Kidney (tissue), 14 donors: ENCODE results near the gene DNAJB6. TPM values are rescaled to one million over a fixed set of nuclear protein-coding genes. Genes with fewer than 3 reads are reported as not detected.

ENCODE experiments used
- DNase-seq, 5 donors: peaks; one replicate each; pipeline ENCODE4 v3.0.0-alpha.2; 2013 to 2020
- FAIRE-seq: peaks from 2 replicates; lab custom pipeline; 2012; peaks lifted over from hg19 to GRCh38; lab: Jason Lieb, UNC
- H3K27ac ChIP-seq, 2 donors: one replicate each; pipeline ENCODE4 v1.7.0; 2013; ENCODE audit warnings: low read depth in 2 of 2, low read length in 2 of 2, inconsistent platforms in 1 of 2
- H3K27me3 ChIP-seq: one replicate; pipeline ENCODE4 v1.7.1; 2013; ENCODE audit warnings: low read length, inconsistent platforms; ENCODE audit not compliant: control insufficient read depth, insufficient read depth
- H3K36me3 ChIP-seq, 3 donors: one replicate each; pipeline versions ENCODE4 v1.7.0 to v1.7.1; 2013; ENCODE audit warnings: low read length in 3 of 3, control low read depth in 1 of 3, inconsistent platforms in 1 of 3; ENCODE audit not compliant: insufficient read depth in 3 of 3, control insufficient read depth in 2 of 3
- H3K4me1 ChIP-seq, 3 donors: one replicate each; pipeline versions ENCODE4 v1.7.0 to v1.7.1; 2013; ENCODE audit warnings: low read length in 3 of 3, inconsistent platforms in 1 of 3, low read depth in 1 of 3; ENCODE audit not compliant: control insufficient read depth in 2 of 3, insufficient read depth in 2 of 3
- H3K4me3 ChIP-seq, 3 donors: one replicate each; pipeline versions ENCODE4 v1.7.0 to v1.8.1; 2013; ENCODE audit warnings: low read length in 3 of 3, control low read depth in 1 of 3, inconsistent platforms in 1 of 3
- H3K9ac ChIP-seq, 3 donors: one replicate each; pipeline versions ENCODE4 v1.7.0 to v1.7.1; 2013; ENCODE audit warnings: low read length in 3 of 3, control low read depth in 1 of 3, inconsistent platforms in 1 of 3
- H3K9me3 ChIP-seq, 3 donors: one replicate each; pipeline versions ENCODE4 v1.7.0 to v1.7.1; 2013; ENCODE audit warnings: low read length in 3 of 3, control low read depth in 1 of 3, inconsistent platforms in 1 of 3; ENCODE audit not compliant: control insufficient read depth in 2 of 3, insufficient read depth in 1 of 3
- CTCF ChIP-seq: IDR thresholded peaks from 3 replicates; pipeline ENCODE4 v1.5.1; 2012; ENCODE audit warnings: mild to moderate bottlenecking, moderate library complexity, borderline replicate concordance; ENCODE audit not compliant: insufficient read depth; ENCODE audit errors: extremely low read depth
- intact Hi-C: fragments of 100-400 bp; cut with DNase I; formaldehyde crosslinking; loops from one replicate; pipeline ENCODE4 v1.11.1; 2022
- polyA plus RNA-seq: library from polyadenylated mRNA; stranded (reverse); fragments of 350-450 nt; fragmentation: Illumina TruSeq; extraction: RNeasy Lipid Tissue Mini Kit (QIAGEN cat#74804); gene quantifications from one replicate; pipeline ENCODE4 v1.2.3, GENCODE V29; 2014; ENCODE audit warnings: low read depth, low replicate concordance; ENCODE audit not compliant: insufficient read depth
- total RNA-seq: library from RNA; stranded (reverse); fragmentation: NEBNext Ultra II Directional; extraction: Animal tissue kit (Norgen Biotek cat#: 25700); gene quantifications from one replicate; pipeline ENCODE4 v1.2.1, GENCODE V29; 2021
- donor health status: control.
- donor health status: control.
- donor health status: control.
- donor health status: control.
- donor health status: control.
- donor health status: DM: yes; HTN: yes; CAD: no.
- donor health status: Normal renal cell carcinoma (clear cell type).

DNAJB6 gene
- total and polyA plus RNA-seq, 2 donors from 2014 or later, result 74.5 to 86.8 TPM

GRCh38 chr7:157366722-157367121 is 29.9 kb downstream of the DNAJB6 start:
- H3K4me3 ChIP-seq, result no peak overlapping the region
- peaks cover 16 to 65% (median 45%) of the 10 kb centered on the region in 3 donors for H3K36me3 ChIP-seq
- peaks cover 0 to 3% (median 0%) of the 10 kb centered on the region in 3 donors for H3K4me1 ChIP-seq
- H3K9ac ChIP-seq, result no peak overlapping the region
- no peak for DNase-seq
- intact Hi-C loops, result no loop called here
- FAIRE-seq, result no peak
- TF ChIP-seq CTCF, result no peak
- H3K27me3 ChIP-seq, result no peaks in the 10 kb centered on the region
- H3K27ac ChIP-seq, result no peak overlapping the region
- H3K9me3 ChIP-seq, result no peaks in the 10 kb centered on the region

- Histone ChIP-seq H3K27me3 (no peaks in the 10 kb centered on the region), H3K9me3 (no peaks in the 10 kb centered on the region), H3K27ac (no peak overlapping the region), H3K9ac (no peak overlapping the region), H3K36me3 (peaks cover 16 to 72% (median 37%) of the 10 kb centered on the region in 3 donors), H3K4me1 (peaks cover 0 to 3% (median 0%) of the 10 kb centered on the region in 3 donors), H3K4me3 (no peak overlapping the region)
- no peak for FAIRE-seq
- intact Hi-C loops, result no loop called here
- no peak for TF ChIP-seq CTCF
- DNase-seq, result no peak
Observed at GRCh38 chr7:157368955-157369354, 32.2 kb downstream of the DNAJB6 start.

GRCh38 chr7:157370742-157371141 is 33.9 kb downstream of the DNAJB6 start:
- H3K36me3 ChIP-seq, result peaks cover 11 to 60% (median 29%) of the 10 kb centered on the region in 3 donors
- H3K4me3 ChIP-seq, result no peak overlapping the region
- no peak overlapping the region for H3K27ac ChIP-seq
- TF ChIP-seq CTCF, result no peak
- peaks cover 0 to 6% (median 0%) of the 10 kb centered on the region in 3 donors for H3K4me1 ChIP-seq
- H3K9ac ChIP-seq, result no peak overlapping the region
- no peaks in the 10 kb centered on the region for H3K9me3 ChIP-seq
- no peaks in the 10 kb centered on the region for H3K27me3 ChIP-seq
- intact Hi-C loops, result no loop called here
- no peak for DNase-seq
- no peak for FAIRE-seq

GRCh38 chr7:157371296-157371695 is 34.5 kb downstream of the DNAJB6 start:
- H3K27ac ChIP-seq, result no peak overlapping the region
- intact Hi-C loops, result no loop called here
- TF ChIP-seq CTCF, result no peak
- FAIRE-seq (no peak), DNase-seq (no peak)
- H3K4me1 ChIP-seq, result peaks cover 0 to 6% (median 0%) of the 10 kb centered on the region in 3 donors
- no peak overlapping the region for H3K9ac ChIP-seq
- no peaks in the 10 kb centered on the region for H3K9me3 ChIP-seq
- peaks cover 11 to 60% (median 31%) of the 10 kb centered on the region in 3 donors for H3K36me3 ChIP-seq
- H3K4me3 ChIP-seq, result no peak overlapping the region
- H3K27me3 ChIP-seq, result no peaks in the 10 kb centered on the region
